AG20443 (cell line): Measurements from ENCODE around the gene MYO1H.
A peak's percentile ranks its signal among the peaks of the same experiment; 100 is the strongest.
"Not testable (repeated sequence)": the region's sequence is repeated elsewhere in the genome, so short reads cannot be mapped to it uniquely, and the experiment has no call there.

Experiments
- DNase-seq: peaks from one replicate; pipeline ENCODE4 v3.0.0; 2012; ENCODE audit warnings: low spot score, mixed read lengths

MYO1H gene

GRCh38 chr12:109421355-109422087 lies 73.8 kb downstream of the MYO1H start:
- no peak for DNase-seq

GRCh38 chr12:109422251-109422650 lies 74.6 kb downstream of the MYO1H start:
- DNase-seq: no peak

DNA sequence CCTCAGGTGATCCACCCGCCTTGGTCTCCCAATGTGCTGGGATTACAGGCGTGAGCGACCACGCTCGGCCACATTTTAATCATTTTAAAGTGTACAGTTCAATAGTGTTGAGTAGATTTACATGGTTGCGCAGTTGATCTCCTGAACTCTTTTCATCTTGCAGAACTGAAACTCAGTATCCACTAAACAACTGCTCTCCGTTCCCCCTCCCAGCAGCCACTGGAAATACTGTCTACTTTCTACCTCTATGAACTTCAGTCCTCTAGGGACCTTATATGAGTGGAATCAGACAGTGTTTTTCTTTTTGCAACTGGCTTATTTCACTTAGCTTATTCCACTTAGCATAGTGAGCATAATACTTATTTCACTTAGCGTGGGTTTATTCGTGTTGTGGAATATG lies 75.7 kb downstream of the MYO1H start:
- DNase-seq: no peak

- peak; percentile 91 for DNase-seq
Measured at GRCh38 chr12:109428037-109428629, 80.4 kb downstream of the MYO1H start.

- not testable (repeated sequence) for DNase-seq
Measured at GRCh38 chr12:109428804-109429203, 81.1 kb downstream of the MYO1H start.

DNA sequence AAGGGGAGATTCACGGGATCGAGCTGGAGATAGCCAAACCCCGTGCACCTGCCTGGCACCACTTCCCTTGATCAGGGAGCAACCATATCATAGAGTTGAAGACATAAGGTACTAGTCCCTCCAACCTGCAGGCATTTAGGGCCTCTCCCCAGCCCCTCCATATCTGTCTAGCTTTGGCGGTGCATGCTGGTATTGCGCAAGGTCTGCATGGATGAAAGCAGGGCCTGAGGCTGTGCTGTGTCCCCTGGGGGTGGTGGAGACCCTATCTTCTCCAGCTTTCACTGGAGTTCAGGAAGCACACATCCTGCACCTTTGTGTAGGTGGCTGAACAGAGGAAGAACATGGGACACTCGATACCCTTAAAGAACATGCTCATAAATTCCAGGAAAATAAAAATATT lies 82.5 kb downstream of the MYO1H start:
- DNase-seq: no peak

GRCh38 chr12:109432431-109432830 lies 84.7 kb downstream of the MYO1H start:
- no peak for DNase-seq

DNA sequence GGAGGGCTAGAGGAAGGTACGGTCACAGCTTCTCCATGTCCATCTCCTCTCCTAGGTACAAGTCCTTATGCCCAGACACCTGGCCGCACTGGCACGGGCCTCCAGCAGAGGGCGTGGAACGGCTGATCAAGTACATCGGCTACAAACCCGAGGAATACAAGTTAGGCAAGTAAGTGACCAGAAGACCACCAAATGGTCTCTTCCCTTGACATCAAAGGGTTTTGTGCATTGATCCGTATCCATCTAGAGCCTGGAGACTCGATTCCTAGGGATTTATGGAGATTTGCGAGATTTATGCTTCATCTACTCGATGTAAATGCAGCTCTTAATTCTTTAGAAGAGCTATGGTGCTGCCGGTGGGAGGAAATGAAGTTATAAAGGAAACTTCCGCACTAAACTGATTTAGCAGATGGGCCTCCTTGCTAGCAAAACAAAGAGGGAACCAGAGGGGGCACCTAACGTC lies 85.2 kb downstream of the MYO1H start:
- DNase-seq: peak; percentile 61

GRCh38 chr12:109433618-109434017 lies 85.9 kb downstream of the MYO1H start:
- no peak for DNase-seq

DNA sequence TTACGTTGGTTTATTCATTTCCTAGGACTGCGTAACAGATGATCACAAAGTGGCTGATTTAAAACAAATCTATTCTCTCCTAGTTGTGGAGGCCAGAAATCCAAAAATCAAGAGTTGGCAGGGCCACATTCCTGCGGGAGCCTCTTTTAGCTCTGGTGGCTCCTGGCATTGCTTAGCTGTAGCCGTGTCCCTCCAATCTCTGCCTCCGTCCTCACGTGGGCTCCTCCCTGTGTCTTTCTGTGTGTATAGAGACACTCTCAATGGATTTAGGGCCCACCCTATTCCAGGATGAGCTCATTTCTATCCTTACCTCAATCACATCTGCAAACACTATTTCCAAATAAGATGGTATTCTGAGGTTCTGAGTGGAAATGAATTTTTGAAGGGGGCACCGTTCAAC lies 86.9 kb downstream of the MYO1H start:
- peak; percentile 35 for DNase-seq

DNA sequence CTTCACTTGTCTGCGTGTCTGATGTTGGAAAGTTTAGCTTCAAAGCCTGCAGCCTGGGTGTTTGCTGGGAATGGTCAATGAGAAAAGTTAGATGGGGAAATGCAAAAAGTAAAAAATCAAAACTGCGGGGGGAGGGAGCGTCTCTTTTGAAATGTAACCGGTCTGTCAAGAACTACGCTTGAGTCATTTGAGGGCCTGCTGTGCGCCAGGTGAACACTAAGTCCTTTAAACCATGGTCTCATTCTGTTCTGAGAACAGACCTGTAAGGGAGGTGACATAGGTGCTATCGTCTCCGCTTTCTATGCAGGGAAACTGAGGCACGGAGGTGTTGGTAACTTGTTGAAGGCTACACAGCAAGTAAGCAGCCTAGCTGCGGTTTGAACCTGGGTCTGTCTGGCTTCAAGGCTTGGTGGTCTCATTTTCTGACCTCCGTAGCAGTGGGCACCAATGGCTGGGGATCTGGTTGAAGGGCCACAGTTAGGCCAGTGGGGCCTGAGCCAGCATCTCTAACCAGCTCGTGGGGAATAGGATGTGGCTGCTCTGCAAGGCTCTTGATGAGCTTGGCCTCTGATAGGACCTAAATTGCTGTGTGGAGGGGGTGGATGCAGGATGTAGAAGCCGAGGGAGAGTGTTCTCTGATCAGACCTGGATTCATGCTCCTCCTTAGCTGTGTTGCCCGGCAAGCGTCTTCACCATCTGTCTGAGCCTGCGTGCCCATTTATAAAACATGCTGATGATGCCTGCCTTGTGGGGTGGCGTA lies 87.9 kb downstream of the MYO1H start:
- no peak for DNase-seq

DNA sequence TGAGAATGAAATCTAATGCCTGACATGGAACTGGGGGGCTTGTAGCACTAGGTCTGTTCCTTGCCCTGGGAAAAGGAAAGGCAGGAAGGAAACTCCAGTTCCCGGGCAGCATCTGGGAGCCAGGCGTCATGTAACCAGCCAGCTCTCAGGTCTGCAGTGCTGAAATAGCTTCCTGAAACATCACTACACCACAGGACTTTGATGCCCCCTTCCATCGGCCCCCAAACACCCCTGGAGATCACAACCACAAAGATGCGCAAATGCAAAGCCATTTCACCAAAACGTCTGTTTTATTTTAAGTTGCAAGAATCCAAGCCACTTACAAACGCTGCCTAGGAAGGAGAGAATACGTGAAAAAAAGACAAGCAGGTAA lies 88.5 kb downstream of the MYO1H start:
- DNase-seq: no peak

DNA sequence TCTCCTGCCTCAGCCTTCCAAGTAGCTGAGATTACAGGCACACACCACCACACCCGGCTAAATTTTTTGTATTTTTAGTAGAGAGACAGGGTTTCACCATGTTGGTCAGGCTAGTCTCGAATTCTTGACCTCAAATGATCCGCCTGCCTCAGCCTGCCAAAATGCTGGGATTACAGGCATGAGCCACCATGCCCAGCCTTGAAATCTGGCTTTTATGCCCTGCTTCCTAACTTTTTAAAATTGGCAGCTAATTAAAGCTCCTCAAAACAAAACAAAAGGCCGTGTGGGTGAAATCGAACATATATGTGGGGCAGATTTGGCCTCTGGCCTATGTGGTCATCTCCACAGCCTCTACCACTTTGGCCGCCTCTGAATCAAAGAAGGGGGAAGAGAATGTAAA lies 91.5 kb downstream of the MYO1H start:
- no peak for DNase-seq

- not testable (repeated sequence) for DNase-seq
Measured at GRCh38 chr12:109439951-109440350, 92.3 kb downstream of the MYO1H start.

GRCh38 chr12:109440851-109441490 lies 93.3 kb downstream of the MYO1H start:
- no peak for DNase-seq

GRCh38 chr12:109443794-109444193 lies 96.1 kb downstream of the MYO1H start:
- DNase-seq: no peak

DNA sequence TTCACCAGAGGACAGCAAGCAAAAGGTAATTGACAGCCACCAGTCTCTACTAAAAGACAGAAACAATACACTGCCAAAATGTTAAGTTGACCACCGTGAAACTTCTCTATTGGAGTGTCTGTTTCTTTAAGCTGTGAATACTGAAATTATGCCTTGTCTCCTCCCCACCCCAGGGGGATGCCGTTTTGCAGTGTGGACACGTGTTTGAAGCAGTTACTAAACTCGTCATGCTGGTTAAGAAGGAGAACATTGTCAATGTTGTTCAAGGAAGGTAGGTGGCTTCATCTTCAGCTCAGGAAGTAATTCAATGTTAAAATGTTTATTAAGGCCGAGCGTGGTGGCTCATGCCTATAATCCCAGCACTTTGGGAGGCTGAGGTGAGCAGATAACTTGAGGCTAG lies 96.6 kb downstream of the MYO1H start:
- DNase-seq: no peak

DNA sequence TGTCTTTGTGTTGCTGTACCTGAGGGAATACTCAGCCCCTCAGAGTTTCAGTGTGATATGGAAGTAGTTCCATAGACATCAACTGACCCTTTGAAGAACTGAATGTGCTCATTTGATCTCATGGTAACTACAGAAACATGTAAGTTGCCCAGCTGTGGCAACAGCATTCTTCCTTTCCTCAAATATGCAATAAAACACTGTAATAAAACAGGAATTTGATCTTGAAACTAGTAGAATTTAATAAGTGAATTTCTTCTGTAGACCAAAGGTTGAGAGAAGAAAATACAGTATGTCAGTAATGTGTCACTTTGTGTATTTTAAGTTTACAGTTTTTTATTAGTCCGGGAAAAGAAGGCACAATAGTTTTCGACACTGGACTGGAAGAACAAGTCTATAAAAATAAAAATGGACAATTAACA lies 97.5 kb downstream of the MYO1H start:
- DNase-seq: peak; percentile 54

GRCh38 chr12:109446869-109447268 lies 99.2 kb downstream of the MYO1H start:
- DNase-seq: no peak

DNA sequence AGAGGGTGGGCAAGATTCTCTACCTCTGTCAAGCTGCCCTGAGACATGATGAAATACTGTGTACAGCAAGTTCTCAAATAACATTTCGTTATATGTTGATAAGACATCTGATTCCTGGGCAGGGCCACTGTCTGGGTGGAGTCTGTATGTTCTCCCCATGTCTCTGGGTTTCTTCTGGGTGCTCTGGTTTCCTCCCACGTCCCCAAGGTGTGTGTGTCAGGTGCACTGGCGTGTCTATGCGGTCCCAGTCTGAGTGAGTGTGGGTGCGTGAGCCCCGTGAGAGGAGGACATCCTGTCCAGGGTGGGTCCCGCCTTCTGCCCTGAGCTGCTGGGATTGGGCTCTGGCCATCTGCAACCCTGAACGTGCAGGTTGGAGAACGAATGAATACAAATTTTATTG lies 99.8 kb downstream of the MYO1H start:
- DNase-seq: no peak

DNA sequence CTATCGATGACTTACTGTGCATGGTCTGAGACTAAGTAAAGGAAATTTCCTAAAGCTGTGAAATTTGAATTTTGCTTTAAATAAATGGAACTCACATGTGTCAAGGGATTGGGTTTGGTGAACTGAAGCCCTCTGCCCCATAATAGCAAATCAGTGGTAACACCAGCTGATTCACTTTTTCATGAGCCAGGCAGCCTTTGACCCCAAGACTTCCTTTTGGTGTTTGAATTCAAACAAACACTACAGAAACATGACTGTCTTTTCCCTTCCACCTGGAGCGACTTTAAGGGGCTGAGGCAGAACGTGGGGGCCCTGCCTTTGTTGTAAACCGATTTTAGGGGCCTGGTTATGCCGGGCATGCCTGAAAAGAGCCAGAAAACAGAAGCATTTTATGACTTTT lies 100.6 kb downstream of the MYO1H start:
- no peak for DNase-seq

DNA sequence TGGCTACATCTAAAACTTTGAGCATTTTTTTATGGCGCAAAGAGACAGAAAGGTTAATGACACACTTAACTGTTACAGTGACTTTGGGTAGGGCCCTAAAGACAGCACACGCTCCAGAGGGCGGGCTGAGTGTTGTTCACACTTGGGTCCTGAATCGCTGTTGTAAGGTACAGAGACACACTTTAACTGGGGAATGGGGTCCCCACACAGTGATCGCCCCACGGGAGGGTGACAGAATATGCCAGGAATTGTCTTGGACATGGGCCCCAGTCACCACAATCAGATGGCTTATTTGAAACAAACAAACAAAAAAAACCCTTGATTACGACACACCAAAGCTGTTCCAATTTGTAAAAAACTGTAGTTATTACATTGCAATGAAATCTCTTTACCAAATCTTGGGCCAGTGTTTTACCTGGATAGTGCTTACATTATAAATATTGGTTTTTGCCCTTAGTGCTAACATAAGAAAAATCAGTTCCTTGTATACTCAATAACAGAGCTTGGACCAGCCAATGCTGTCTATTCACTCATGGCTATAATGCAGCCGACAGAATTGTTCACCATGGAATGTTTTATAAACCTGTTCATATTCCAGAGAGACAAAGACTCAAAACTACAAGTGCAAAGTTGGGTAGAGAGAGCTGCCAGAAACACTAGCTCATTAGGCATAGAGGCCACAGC lies 101.1 kb downstream of the MYO1H start:
- no peak for DNase-seq
